Right ventricle myocardium inferior (tissue), 1 donor: ENCODE results near the gene GAS7. TPM values are rescaled to one million over a fixed set of nuclear protein-coding genes. Genes with fewer than 3 reads are reported as not detected.

ENCODE experiments used
- ATAC-seq: fragments of 200-7000 bp; cut with Tn5 transposase; one replicate; pipeline ENCODE4 v1.9.1; 2020; ENCODE audit warnings: mild to moderate bottlenecking, moderate library complexity
- DNase-seq: peaks from one replicate; pipeline ENCODE4 v3.0.0; 2021; ENCODE audit errors: missing footprints
- intact Hi-C: fragments of 100-400 bp; cut with DNase I; formaldehyde crosslinking; loops from one replicate; pipeline ENCODE4 v1.11.0; 2022
- total RNA-seq: library from RNA; stranded (reverse); fragmentation: NEBNext Ultra II Directional; extraction: Animal tissue kit (Norgen Biotek cat#: 25700); gene quantifications from one replicate; pipeline ENCODE4 v1.2.1, GENCODE V29; 2021
- donor health status: DM: no; HTN: yes; CAD: no; lungs with severe emphysema.

Gene GAS7
- total RNA-seq, 1 donor from 2014 or later = 90.5 TPM

- ATAC-seq (no peak), DNase-seq (no peak)
- intact Hi-C loops = no loop called here
Measured at GRCh38 chr17:10207153-10207552, 8.7 kb upstream of the GAS7 start.

GRCh38 chr17:10205549-10206185 is 7.3 kb upstream of the GAS7 start:
- ATAC-seq (no peak), DNase-seq (no peak)
- intact Hi-C loops = no loop called here

- intact Hi-C loops = no loop called here
- ATAC-seq (no peak), DNase-seq (no peak)
Measured at GRCh38 chr17:10201680-10202079, 3.3 kb upstream of the GAS7 start.

GRCh38 chr17:10200645-10201044 is 2.2 kb upstream of the GAS7 start:
- no peak for DNase-seq
- intact Hi-C loops = no loop called here
- ATAC-seq = no peak

GRCh38 chr17:10200016-10200415 is 1.6 kb upstream of the GAS7 start:
- DNase-seq (no peak), ATAC-seq (no peak)
- intact Hi-C loops = no loop called here

- peak; percentile 21 for ATAC-seq
- peak; percentile 74 for DNase-seq
- intact Hi-C loops = loop anchor here (1.0 kb wide), 1 partner anchor 84 kb away; no protein-coding TSS in a partner anchor
Measured at GRCh38 chr17:10197721-10198508, 491 bp downstream of the GAS7 start.

GRCh38 chr17:10197362-10197720 is 1.1 kb downstream of the GAS7 start:
- DNase-seq (peak; percentile 69), ATAC-seq (peak; percentile 56)
- intact Hi-C loops = loop anchor here (1.0 kb wide), 1 partner anchor 83 kb away; no protein-coding TSS in a partner anchor

- ATAC-seq = no peak
- intact Hi-C loops = loop anchor here (1.0 kb wide), 1 partner anchor 83 kb away; no protein-coding TSS in a partner anchor
- no peak for DNase-seq
Measured at GRCh38 chr17:10196941-10197340, 1.5 kb downstream of the GAS7 start.

- DNase-seq (no peak), ATAC-seq (no peak)
- intact Hi-C loops = no loop called here
Measured at GRCh38 chr17:10196384-10196895, 2.0 kb downstream of the GAS7 start.

GRCh38 chr17:10195090-10195805 is 3.2 kb downstream of the GAS7 start:
- no peak for DNase-seq
- no peak for ATAC-seq
- intact Hi-C loops = no loop called here

- intact Hi-C loops = no loop called here
- ATAC-seq (no peak), DNase-seq (no peak)
Measured at GRCh38 chr17:10193632-10194031, 4.8 kb downstream of the GAS7 start.

GRCh38 chr17:10192972-10193371 is 5.4 kb downstream of the GAS7 start:
- intact Hi-C loops = no loop called here
- peak; percentile 61 for ATAC-seq
- DNase-seq = no peak

GRCh38 chr17:10192461-10192860 is 5.9 kb downstream of the GAS7 start:
- ATAC-seq (no peak), DNase-seq (no peak)
- intact Hi-C loops = no loop called here

GRCh38 chr17:10187456-10187855 is 10.9 kb downstream of the GAS7 start:
- intact Hi-C loops = no loop called here
- DNase-seq (no peak), ATAC-seq (no peak)

GRCh38 chr17:10186771-10187410 is 11.5 kb downstream of the GAS7 start:
- intact Hi-C loops = no loop called here
- ATAC-seq (no peak), DNase-seq (no peak)

GRCh38 chr17:10183931-10184930 is 14.2 kb downstream of the GAS7 start:
- intact Hi-C loops = no loop called here

GRCh38 chr17:10182785-10183184 is 15.6 kb downstream of the GAS7 start:
- ATAC-seq (no peak), DNase-seq (no peak)
- intact Hi-C loops = no loop called here

More at GRCh38 chr17:10183931-10184930, 14.2 kb downstream of the GAS7 start:
- DNase-seq (no peak), ATAC-seq (no peak)

GRCh38 chr17:10178506-10178991 is 19.9 kb downstream of the GAS7 start:
- ATAC-seq (no peak), DNase-seq (no peak)
- intact Hi-C loops = no loop called here
